ENCODE measurements around the gene DAPL1.

DNA sequence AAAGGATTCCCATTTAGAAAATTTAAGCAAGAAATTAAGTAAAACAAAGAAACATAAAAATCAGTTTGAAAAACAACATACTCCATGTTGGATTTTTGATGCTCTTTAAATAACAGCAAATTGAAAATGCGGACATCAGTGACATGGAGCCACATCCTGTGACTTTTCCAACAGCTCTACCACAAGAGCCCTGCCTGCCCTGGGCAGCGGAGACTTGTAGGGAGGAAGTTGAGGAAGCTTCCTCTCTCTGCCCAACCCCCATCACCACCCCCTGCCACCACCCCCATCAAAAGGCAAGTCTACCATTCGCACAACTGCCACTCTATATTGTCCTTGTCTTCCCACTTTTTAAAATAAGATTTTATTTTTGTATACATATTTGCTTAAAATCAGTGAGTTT, 32.8 kb upstream of the DAPL1 start:
- TF ChIP-seq POLR2AphosphoS5 (IDR thresholded peaks at IDR 0.05; ENCODE audit: low read depth, low read length) (no peak), REST (IDR thresholded peaks at IDR 0.05; ENCODE audit: low read depth, low read length) (no peak), USF2 (IDR thresholded peaks at IDR 0.05; ENCODE audit: borderline replicate concordance, low read depth, low read length) (no peak), EP300 (IDR thresholded peaks at IDR 0.05; ENCODE audit: borderline replicate concordance in 1 of 2, low read depth in 1 of 2, low read length in 1 of 2) (no peak), SMC3 (IDR thresholded peaks at IDR 0.05; ENCODE audit: low read depth, low read length) (no peak), RAD21 (IDR thresholded peaks at IDR 0.05; ENCODE audit: low read length) (no peak), GATA2 (CRISPR knock-in tag; IDR thresholded peaks at IDR 0.05) (no peak), JUND (IDR thresholded peaks at IDR 0.05) (no peak), TCF12 (IDR thresholded peaks at IDR 0.05) (no peak), SIN3A (IDR thresholded peaks at IDR 0.05; ENCODE audit: borderline replicate concordance, low read depth, low read length) (no peak)
- TF ChIP-seq, protein P1, sequence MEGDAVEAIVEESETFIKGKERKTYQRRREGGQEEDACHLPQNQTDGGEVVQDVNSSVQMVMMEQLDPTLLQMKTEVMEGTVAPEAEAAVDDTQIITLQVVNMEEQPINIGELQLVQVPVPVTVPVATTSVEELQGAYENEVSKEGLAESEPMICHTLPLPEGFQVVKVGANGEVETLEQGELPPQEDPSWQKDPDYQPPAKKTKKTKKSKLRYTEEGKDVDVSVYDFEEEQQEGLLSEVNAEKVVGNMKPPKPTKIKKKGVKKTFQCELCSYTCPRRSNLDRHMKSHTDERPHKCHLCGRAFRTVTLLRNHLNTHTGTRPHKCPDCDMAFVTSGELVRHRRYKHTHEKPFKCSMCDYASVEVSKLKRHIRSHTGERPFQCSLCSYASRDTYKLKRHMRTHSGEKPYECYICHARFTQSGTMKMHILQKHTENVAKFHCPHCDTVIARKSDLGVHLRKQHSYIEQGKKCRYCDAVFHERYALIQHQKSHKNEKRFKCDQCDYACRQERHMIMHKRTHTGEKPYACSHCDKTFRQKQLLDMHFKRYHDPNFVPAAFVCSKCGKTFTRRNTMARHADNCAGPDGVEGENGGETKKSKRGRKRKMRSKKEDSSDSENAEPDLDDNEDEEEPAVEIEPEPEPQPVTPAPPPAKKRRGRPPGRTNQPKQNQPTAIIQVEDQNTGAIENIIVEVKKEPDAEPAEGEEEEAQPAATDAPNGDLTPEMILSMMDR (IDR thresholded peaks at IDR 0.05) = no peak
- TF ChIP-seq, protein P2, sequence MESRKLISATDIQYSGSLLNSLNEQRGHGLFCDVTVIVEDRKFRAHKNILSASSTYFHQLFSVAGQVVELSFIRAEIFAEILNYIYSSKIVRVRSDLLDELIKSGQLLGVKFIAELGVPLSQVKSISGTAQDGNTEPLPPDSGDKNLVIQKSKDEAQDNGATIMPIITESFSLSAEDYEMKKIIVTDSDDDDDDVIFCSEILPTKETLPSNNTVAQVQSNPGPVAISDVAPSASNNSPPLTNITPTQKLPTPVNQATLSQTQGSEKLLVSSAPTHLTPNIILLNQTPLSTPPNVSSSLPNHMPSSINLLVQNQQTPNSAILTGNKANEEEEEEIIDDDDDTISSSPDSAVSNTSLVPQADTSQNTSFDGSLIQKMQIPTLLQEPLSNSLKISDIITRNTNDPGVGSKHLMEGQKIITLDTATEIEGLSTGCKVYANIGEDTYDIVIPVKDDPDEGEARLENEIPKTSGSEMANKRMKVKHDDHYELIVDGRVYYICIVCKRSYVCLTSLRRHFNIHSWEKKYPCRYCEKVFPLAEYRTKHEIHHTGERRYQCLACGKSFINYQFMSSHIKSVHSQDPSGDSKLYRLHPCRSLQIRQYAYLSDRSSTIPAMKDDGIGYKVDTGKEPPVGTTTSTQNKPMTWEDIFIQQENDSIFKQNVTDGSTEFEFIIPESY (IDR thresholded peaks at IDR 0.05; ENCODE audit: borderline replicate concordance, low read depth) = no peak
- TF ChIP-seq, protein P3, sequence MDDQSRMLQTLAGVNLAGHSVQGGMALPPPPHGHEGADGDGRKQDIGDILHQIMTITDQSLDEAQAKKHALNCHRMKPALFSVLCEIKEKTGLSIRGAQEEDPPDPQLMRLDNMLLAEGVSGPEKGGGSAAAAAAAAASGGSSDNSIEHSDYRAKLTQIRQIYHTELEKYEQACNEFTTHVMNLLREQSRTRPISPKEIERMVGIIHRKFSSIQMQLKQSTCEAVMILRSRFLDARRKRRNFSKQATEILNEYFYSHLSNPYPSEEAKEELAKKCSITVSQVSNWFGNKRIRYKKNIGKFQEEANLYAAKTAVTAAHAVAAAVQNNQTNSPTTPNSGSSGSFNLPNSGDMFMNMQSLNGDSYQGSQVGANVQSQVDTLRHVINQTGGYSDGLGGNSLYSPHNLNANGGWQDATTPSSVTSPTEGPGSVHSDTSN (IDR thresholded peaks at IDR 0.05) = no peak
